Ishikawa (cell line): ENCODE measurements around the gene RIPK1.

Experiments
- CEBPB ChIP-seq: IDR thresholded peaks from 2 replicates; pipeline ENCODE4 v1.6.1; 2012
- CREB1 ChIP-seq: IDR thresholded peaks from 2 replicates; pipeline ENCODE4 v1.6.1; 2012; ENCODE audit warnings: low read depth
- EGR1 ChIP-seq: IDR thresholded peaks from 2 replicates; pipeline ENCODE4 v1.6.1; 2012
- EP300 ChIP-seq: IDR thresholded peaks from 2 replicates; pipeline ENCODE4 v1.6.1; 2012; ENCODE audit warnings: borderline replicate concordance
- FOXM1 ChIP-seq: IDR thresholded peaks from 2 replicates; pipeline ENCODE4 v1.6.1; 2012; ENCODE audit warnings: low read depth, borderline replicate concordance
- NFIC ChIP-seq: IDR thresholded peaks from 2 replicates; pipeline ENCODE4 v1.6.1; 2012
- RAD21 ChIP-seq: IDR thresholded peaks from 2 replicates; pipeline ENCODE4 v1.6.1; 2012; ENCODE audit warnings: low read depth
- TAF1 ChIP-seq: IDR thresholded peaks from 2 replicates; pipeline ENCODE4 v1.6.1; 2012; ENCODE audit warnings: low read depth, mild to moderate bottlenecking
- TCF12 ChIP-seq: IDR thresholded peaks from 2 replicates; pipeline ENCODE4 v1.6.1; 2012; ENCODE audit warnings: low read depth
- TEAD4 ChIP-seq: IDR thresholded peaks from 2 replicates; pipeline ENCODE4 v1.6.1; 2012
- YY1 ChIP-seq: IDR thresholded peaks from 2 replicates; pipeline ENCODE4 v1.6.1; 2012; ENCODE audit warnings: low read depth
- ZBTB7A ChIP-seq: IDR thresholded peaks from 2 replicates; pipeline ENCODE4 v1.6.1; 2012; ENCODE audit warnings: low read depth
- TF ChIP-seq, protein P1 (sequence below): IDR thresholded peaks from 2 replicates; pipeline ENCODE4 v1.6.1; 2012; ENCODE audit warnings: low read depth, mild to moderate bottlenecking
- TF ChIP-seq, protein P2 (sequence below): IDR thresholded peaks from 2 replicates; pipeline ENCODE4 v1.6.1; 2012
- TF ChIP-seq, protein P3 (sequence below): IDR thresholded peaks from 2 replicates; pipeline ENCODE4 v1.6.1; 2012

The RIPK1 gene

DNA sequence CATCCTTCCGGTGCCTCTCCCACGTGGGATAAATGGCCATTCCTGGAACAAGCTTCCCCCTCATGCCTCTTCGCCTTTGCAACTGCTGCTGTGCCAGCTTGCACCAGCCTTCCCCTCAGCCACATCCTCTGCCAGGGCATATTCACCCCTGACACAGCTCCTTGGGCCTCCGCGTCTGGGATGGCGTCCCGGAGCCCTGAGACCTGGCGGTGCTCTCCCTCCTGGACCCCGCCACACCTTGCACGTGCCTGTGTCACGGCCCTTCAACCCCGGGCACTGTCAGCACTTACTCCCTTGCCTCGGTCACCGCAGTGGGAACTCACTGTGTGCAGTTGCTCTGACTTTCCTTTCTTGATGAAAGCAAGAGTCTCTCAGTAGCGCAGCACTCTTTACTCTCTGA, 63.4 kb downstream of the RIPK1 start:
- TF ChIP-seq EGR1 (no peak), ZBTB7A (no peak), FOXM1 (no peak), NFIC (no peak), YY1 (no peak), TCF12 (no peak), TAF1 (no peak), EP300 (no peak)
- TF ChIP-seq, protein P1, sequence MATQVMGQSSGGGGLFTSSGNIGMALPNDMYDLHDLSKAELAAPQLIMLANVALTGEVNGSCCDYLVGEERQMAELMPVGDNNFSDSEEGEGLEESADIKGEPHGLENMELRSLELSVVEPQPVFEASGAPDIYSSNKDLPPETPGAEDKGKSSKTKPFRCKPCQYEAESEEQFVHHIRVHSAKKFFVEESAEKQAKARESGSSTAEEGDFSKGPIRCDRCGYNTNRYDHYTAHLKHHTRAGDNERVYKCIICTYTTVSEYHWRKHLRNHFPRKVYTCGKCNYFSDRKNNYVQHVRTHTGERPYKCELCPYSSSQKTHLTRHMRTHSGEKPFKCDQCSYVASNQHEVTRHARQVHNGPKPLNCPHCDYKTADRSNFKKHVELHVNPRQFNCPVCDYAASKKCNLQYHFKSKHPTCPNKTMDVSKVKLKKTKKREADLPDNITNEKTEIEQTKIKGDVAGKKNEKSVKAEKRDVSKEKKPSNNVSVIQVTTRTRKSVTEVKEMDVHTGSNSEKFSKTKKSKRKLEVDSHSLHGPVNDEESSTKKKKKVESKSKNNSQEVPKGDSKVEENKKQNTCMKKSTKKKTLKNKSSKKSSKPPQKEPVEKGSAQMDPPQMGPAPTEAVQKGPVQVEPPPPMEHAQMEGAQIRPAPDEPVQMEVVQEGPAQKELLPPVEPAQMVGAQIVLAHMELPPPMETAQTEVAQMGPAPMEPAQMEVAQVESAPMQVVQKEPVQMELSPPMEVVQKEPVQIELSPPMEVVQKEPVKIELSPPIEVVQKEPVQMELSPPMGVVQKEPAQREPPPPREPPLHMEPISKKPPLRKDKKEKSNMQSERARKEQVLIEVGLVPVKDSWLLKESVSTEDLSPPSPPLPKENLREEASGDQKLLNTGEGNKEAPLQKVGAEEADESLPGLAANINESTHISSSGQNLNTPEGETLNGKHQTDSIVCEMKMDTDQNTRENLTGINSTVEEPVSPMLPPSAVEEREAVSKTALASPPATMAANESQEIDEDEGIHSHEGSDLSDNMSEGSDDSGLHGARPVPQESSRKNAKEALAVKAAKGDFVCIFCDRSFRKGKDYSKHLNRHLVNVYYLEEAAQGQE, result no peak
- TF ChIP-seq, protein P2, sequence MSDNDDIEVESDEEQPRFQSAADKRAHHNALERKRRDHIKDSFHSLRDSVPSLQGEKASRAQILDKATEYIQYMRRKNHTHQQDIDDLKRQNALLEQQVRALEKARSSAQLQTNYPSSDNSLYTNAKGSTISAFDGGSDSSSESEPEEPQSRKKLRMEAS, result no peak

DNA sequence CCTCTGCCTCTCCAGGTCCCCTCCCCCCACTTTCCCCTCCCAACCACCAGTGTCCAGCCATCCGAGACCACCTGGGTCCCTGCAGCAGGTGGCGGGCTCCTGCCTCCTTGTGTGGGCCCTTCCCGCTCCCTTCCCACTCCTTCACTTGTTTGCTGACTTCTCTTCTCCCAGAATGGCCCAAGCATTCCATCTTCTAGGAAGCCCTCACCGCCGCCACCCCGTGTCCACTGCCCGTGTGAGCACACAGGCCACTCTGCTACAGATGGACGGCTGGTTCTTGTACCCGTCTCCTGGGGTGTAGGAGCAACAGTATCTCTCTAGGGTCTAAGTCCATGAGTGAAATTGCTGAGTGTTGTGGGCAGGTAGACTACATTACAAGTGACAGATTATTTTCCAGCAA, 65.2 kb downstream of the RIPK1 start:
- TF ChIP-seq ZBTB7A (no peak), CREB1 (no peak), CEBPB (no peak), TCF12 (no peak), FOXM1 (no peak), EGR1 (no peak), RAD21 (no peak), NFIC (no peak), TEAD4 (no peak), TAF1 (no peak), YY1 (no peak), EP300 (no peak)
- TF ChIP-seq, protein P1, result no peak
- TF ChIP-seq, protein P2, result no peak
- TF ChIP-seq, protein P3, sequence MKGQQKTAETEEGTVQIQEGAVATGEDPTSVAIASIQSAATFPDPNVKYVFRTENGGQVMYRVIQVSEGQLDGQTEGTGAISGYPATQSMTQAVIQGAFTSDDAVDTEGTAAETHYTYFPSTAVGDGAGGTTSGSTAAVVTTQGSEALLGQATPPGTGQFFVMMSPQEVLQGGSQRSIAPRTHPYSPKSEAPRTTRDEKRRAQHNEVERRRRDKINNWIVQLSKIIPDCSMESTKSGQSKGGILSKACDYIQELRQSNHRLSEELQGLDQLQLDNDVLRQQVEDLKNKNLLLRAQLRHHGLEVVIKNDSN, result no peak

DNA sequence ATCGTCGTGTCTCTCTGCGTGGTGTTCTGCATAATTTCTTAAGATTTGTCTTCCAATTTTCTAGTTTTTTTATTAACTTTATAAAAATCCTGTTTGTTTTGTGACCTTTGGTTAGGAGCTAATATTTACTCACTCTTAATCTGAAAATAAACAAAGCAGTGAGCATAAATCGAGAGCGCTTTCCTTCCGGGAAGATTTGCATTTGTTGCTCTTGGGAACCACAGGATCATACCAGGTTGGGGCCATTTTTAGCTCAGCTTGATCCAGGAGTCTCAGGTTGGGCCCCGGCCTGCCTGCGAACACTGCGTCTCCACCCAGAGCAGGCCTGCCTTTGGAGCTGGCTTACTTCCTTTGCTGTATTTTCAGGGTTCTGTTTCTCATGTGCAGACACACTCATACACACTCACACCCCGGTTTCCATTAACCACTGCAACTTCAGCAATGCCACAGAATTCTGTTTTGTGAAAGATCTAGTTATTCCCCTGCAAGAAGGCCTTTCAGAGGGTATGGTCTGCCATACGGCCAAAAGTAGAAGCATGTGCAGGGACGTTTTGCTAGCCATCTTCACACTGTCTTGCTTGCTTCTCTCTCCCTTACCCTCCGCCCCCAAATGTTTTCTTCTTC, 67.5 kb downstream of the RIPK1 start:
- no peak for TF ChIP-seq CREB1
- TF ChIP-seq, protein P1, result no peak
- no peak for TF ChIP-seq FOXM1
- TF ChIP-seq ZBTB7A, result no peak
- TF ChIP-seq RAD21, result no peak
- TF ChIP-seq CEBPB, result no peak

DNA sequence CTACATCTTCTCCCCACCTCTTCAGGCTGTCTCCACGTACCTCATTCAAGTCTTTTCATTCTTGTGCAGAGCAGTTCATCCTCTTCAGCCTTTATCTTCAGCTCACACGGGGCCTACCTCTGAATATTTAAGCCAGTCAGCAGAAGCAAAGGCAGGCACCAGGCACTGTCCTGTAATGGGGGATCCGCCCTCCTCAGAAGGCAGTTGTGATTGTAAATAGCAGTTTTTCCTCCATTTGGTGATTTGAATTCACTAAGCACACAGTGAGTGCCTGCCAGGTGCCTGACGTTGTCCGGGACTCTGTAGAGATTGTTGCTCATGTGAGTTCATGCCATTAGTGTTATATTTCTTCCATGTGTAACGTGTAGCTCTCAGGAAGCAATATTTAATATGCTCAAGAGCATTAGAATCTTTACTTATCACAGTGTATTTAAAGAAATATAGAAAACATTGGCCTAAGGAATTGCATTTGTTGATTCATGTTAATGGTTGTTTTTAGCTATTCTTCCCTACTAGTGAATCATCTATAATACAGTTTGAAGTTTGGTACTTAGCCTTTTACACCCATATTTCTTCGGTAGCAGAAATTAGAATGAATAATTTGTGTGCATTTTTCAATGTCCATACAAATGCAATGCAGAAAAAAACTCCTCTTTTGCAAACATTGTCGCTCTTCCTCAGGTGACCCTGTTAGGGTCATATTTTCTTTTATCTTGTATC, 68.2 kb downstream of the RIPK1 start:
- TF ChIP-seq TCF12 (no peak), YY1 (no peak), NFIC (no peak), RAD21 (no peak)
- TF ChIP-seq, protein P2, result no peak
- TF ChIP-seq, protein P1, result no peak
